IMR-90 (cell line): ENCODE measurements around the gene CLP1. TPM values are rescaled to one million over a fixed set of nuclear protein-coding genes. Genes with fewer than 3 reads are reported as not detected.

Source experiments
- ATAC-seq: fragments of 200-7000 bp; cut with Tn5 transposase; 2 replicates; pipeline ENCODE4 v1.9.1; 2020; ENCODE audit warnings: low read depth, mild to moderate bottlenecking, moderate library complexity
- BruUV-seq: library from RNA; stranded (reverse); fragments of 400-500 nt; replicated peaks from 2 replicates; lab custom pipeline; 2021; lab: Mats Ljungman, UMichigan
- CTCF ChIA-PET: fragments of 300-600 bp; formaldehyde crosslinking; extraction: SDS; loops from one replicate; lab custom pipeline; 2021; ENCODE audit warnings: antibody characterized with exemption; lab: Yijun Ruan, JAX
- POLR2A ChIA-PET: fragments of 300-600 bp; sonication (Branson Sonifier 250); formaldehyde crosslinking; loops from one replicate; lab custom pipeline; 2022; ENCODE audit warnings: antibody characterized with exemption; ENCODE audit not compliant: unreplicated experiment; lab: Charles Lee
- DNase-seq: peaks from one replicate; pipeline ENCODE4 v3.0.0; 2013
- H2AFZ ChIP-seq: replicated peaks from 2 replicates; pipeline ENCODE3; 2013; ENCODE audit warnings: low read length, mild to moderate bottlenecking; ENCODE audit not compliant: poor library complexity
- H2AK5ac ChIP-seq: 2 replicates; pipeline ENCODE4 v1.6.1; 2013; ENCODE audit warnings: low read depth, low read length, inconsistent platforms
- H2AK9ac ChIP-seq: replicated peaks from 2 replicates; pipeline ENCODE3; 2013; ENCODE audit warnings: mild to moderate bottlenecking, low read depth, low read length, moderate library complexity; ENCODE audit not compliant: poor library complexity
- H2BK120ac ChIP-seq: 2 replicates; pipeline ENCODE4 v1.6.1; 2013; ENCODE audit warnings: low read depth, low read length, inconsistent platforms
- H2BK15ac ChIP-seq: 3 replicates; pipeline ENCODE4 v1.6.1; 2013; ENCODE audit warnings: low read depth, low read length, inconsistent platforms
- H2BK20ac ChIP-seq: 2 replicates; pipeline ENCODE4 v1.6.1; 2013; ENCODE audit warnings: low read depth, mild to moderate bottlenecking, inconsistent platforms, low read length, moderate library complexity
- H2BK5ac ChIP-seq: 2 replicates; pipeline ENCODE4 v1.6.1; 2013; ENCODE audit warnings: mild to moderate bottlenecking, low read depth, low read length, inconsistent platforms; ENCODE audit not compliant: poor library complexity, severe bottlenecking
- H3K14ac ChIP-seq: replicated peaks from 2 replicates; pipeline ENCODE4 v1.6.1; 2013; ENCODE audit warnings: low read depth, low read length, inconsistent platforms
- H3K18ac ChIP-seq: 2 replicates; pipeline ENCODE4 v1.6.1; 2013; ENCODE audit warnings: low read depth, low read length, control low read depth
- H3K23ac ChIP-seq: 2 replicates; pipeline ENCODE4 v1.6.1; 2013; ENCODE audit warnings: low read depth, low read length, inconsistent platforms
- H3K27ac ChIP-seq: 2 replicates; pipeline ENCODE4 v1.5.1; 2013; ENCODE audit warnings: mild to moderate bottlenecking, control low read depth, low read length; ENCODE audit not compliant: insufficient read depth
- H3K27me3 ChIP-seq: 2 replicates; pipeline ENCODE4 v1.6.1; 2013; ENCODE audit warnings: low read length; ENCODE audit not compliant: control insufficient read depth, insufficient read depth
- H3K36me3 ChIP-seq: 2 replicates; pipeline ENCODE4 v1.6.1; 2013; ENCODE audit warnings: low read length, mixed read lengths; ENCODE audit not compliant: control insufficient read depth, insufficient read depth
- H3K4ac ChIP-seq: 2 replicates; pipeline ENCODE4 v1.6.1; 2013; ENCODE audit warnings: low read depth, low read length, inconsistent platforms
- H3K4me1 ChIP-seq: 2 replicates; pipeline ENCODE4 v1.6.1; 2013; ENCODE audit warnings: low read length, mixed read lengths; ENCODE audit not compliant: control insufficient read depth, insufficient read depth
- H3K4me2 ChIP-seq: 2 replicates; pipeline ENCODE4 v1.6.1; 2013; ENCODE audit warnings: low read depth, mild to moderate bottlenecking, control low read depth, low read length, moderate library complexity
- H3K4me3 ChIP-seq: 2 replicates; pipeline ENCODE4 v1.5.1; 2013; ENCODE audit warnings: low read depth, mild to moderate bottlenecking, control low read depth, low read length, moderate library complexity; ENCODE audit not compliant: insufficient read depth
- H3K56ac ChIP-seq: 2 replicates; pipeline ENCODE4 v1.6.1; 2013; ENCODE audit warnings: low read length, inconsistent platforms; ENCODE audit not compliant: insufficient read depth; ENCODE audit errors: extremely low read depth
- H3K79me1 ChIP-seq, 2 experiments: 2 replicates each; pipeline ENCODE4 v1.6.1; 2013; ENCODE audit warnings: low read length in 2 of 2, inconsistent platforms in 1 of 2, low read depth in 1 of 2
- H3K9ac ChIP-seq: 2 replicates; pipeline ENCODE4 v1.6.1; 2013; ENCODE audit warnings: low read depth, low read length, control low read depth
- H3K9me1 ChIP-seq: 2 replicates; pipeline ENCODE4 v1.6.1; 2013; ENCODE audit warnings: low read length, inconsistent platforms; ENCODE audit not compliant: insufficient read depth
- H3K9me3 ChIP-seq: 2 replicates; pipeline ENCODE4 v1.6.1; 2013; ENCODE audit warnings: low read length; ENCODE audit not compliant: control insufficient read depth, insufficient read depth
- H4K20me1 ChIP-seq: 2 replicates; pipeline ENCODE4 v1.6.1; 2013; ENCODE audit warnings: low read length, inconsistent platforms; ENCODE audit not compliant: insufficient read depth
- H4K5ac ChIP-seq: 2 replicates; pipeline ENCODE4 v1.6.1; 2013; ENCODE audit warnings: mild to moderate bottlenecking, low read depth, low read length, control low read depth
- H4K8ac ChIP-seq, 2 experiments: 2 replicates each; pipeline ENCODE4 v1.6.1; 2013; ENCODE audit warnings: low read depth in 2 of 2, low read length in 2 of 2, control low read depth in 1 of 2, inconsistent platforms in 1 of 2
- H4K91ac ChIP-seq: 2 replicates; pipeline ENCODE4 v1.6.1; 2013; ENCODE audit warnings: low read depth, low read length, inconsistent platforms; ENCODE audit not compliant: insufficient read depth
- CEBPB ChIP-seq: IDR thresholded peaks from 2 replicates; pipeline ENCODE4 v1.6.1; 2012; ENCODE audit warnings: low read depth, low read length, improper control_type of control experiment
- CHD1 ChIP-seq: IDR thresholded peaks from 2 replicates; pipeline ENCODE4 v1.6.1; 2012; ENCODE audit warnings: low read depth, low read length, improper control_type of control experiment
- ELK1 ChIP-seq: fragments of 150-350 bp; IDR thresholded peaks from 2 replicates; pipeline ENCODE4 v1.6.1; 2016; ENCODE audit warnings: low read depth, mild to moderate bottlenecking, low read length, moderate library complexity, borderline replicate concordance
- MAFK ChIP-seq: IDR thresholded peaks from 2 replicates; pipeline ENCODE4 v1.6.1; 2012; ENCODE audit warnings: low read depth, low read length, improper control_type of control experiment
- MXI1 ChIP-seq: IDR thresholded peaks from 2 replicates; pipeline ENCODE4 v1.6.1; 2012; ENCODE audit warnings: low read depth, mild to moderate bottlenecking, low read length, moderate library complexity, borderline replicate concordance
- RFX5 ChIP-seq: IDR thresholded peaks from 2 replicates; pipeline ENCODE4 v1.8.0; 2012; ENCODE audit warnings: low read depth, mild to moderate bottlenecking, low read length, moderate library complexity
- USF2 ChIP-seq: fragments of 150-350 bp; IDR thresholded peaks from 2 replicates; pipeline ENCODE4 v1.6.1; 2017; ENCODE audit warnings: mild to moderate bottlenecking, antibody characterized with exemption, low read length, low read depth
- WGBS, 2 experiments: methylation state at CpG; one replicate each; pipeline versions ENCODE4 v1.1.5 to v1.1.7; 2013; ENCODE audit warnings: missing lambda C conversion rate in 2 of 2; ENCODE audit not compliant: insufficient read length in 1 of 2; ENCODE audit errors: extremely low coverage in 2 of 2; 5-methylcytosine and 5-hydroxymethylcytosine counted together
- dilution Hi-C: fragments of 300-500 bp; cut with HindIII; formaldehyde crosslinking; loops from one replicate; pipeline ENCODE4 v1.14.3; 2018; ENCODE audit warnings: low sequenced_read_pairs; ENCODE audit not compliant: unreplicated experiment
- in situ Hi-C: fragments of 300-500 bp; cut with MboI; formaldehyde crosslinking; loops from 3 replicates; pipeline ENCODE4 v1.14.3; 2019; ENCODE audit warnings: low sequenced_read_pairs, inconsistent platforms, mixed read lengths
- intact Hi-C: fragments of 100-400 bp; cut with micrococcal nuclease; formaldehyde crosslinking; loops from 2 replicates; pipeline ENCODE4 v1.10.0; 2022
- polyA plus RNA-seq, 3 experiments: library from polyadenylated mRNA; depleted of rRNA; stranded (reverse); fragments of >200 nt; gene quantifications; 2 replicates each; pipeline ENCODE4 v1.2.3, GENCODE V29; 2012; ENCODE audit warnings: low replicate concordance in 1 of 3
- total RNA-seq: library from RNA; depleted of rRNA; stranded (reverse); fragments of >200 nt; gene quantifications from 2 replicates; pipeline ENCODE4 v1.2.3, GENCODE V29; 2012

CLP1 gene
- total and polyA plus RNA-seq, 2 of the 4 experiments (the other 2 are of a cell fraction), result 16.5 to 24.0 TPM

GRCh38 chr11:57667736-57668433, 10.3 kb downstream of the CLP1 start, which contains the start of gene ZDHHC5 (continued):
- 0 out of 2 replicates have a peak, but pooled peaks have one; percentile 29 for TF ChIP-seq CHD1

GRCh38 chr11:57668434-57668782, 10.8 kb downstream of the CLP1 start:
- Histone ChIP-seq H3K27ac (peak overlapping the region; percentile 94), H3K9me1 (0 out of 2 replicates have a peak, but pooled peaks cover 2% of the 10 kb centered on the region), H3K36me3 (peaks cover 11% of the 10 kb centered on the region), H3K23ac (peak overlapping the region; percentile 88), H3K9ac (peak overlapping the region; percentile 99), H3K4me2 (peak overlapping the region; percentile 84), H4K5ac (peak overlapping the region; percentile 16; the same call in 1 of the 2 replicates), H4K8ac (peak overlapping the region; percentile 44 to 76), H3K4ac (peak overlapping the region; percentile 97), H3K18ac (peak overlapping the region; percentile 54), H2AK5ac (peak overlapping the region; percentile 90), H2AK9ac (peak overlapping the region; percentile 94), H3K14ac (peak overlapping the region; percentile 96), H2AFZ (peak overlapping the region; percentile 92), H3K4me3 (peak overlapping the region; percentile 98), H3K27me3 (no peaks in the 10 kb centered on the region), H3K56ac (peak overlapping the region; percentile 86), H2BK5ac (peak overlapping the region; percentile 73), H3K79me1 (peaks cover 3 to 26% of the 10 kb centered on the region in 2 experiments; a peak in 2 of 4 replicates), H3K4me1 (peaks cover 2% of the 10 kb centered on the region; the same call in 1 of the 2 replicates), H3K9me3 (no peaks in the 10 kb centered on the region), H2BK20ac (no peak overlapping the region), H4K20me1 (peaks cover 12% of the 10 kb centered on the region), H4K91ac (peak overlapping the region; percentile 65), H2BK15ac (no peak overlapping the region), H2BK120ac (peak overlapping the region; percentile 60)
- no TSS peak for BruUV-seq
- intact Hi-C loops, result loop anchor here (5.0 kb wide), 2 partner anchors 649 to 854 kb away; no protein-coding TSS in a partner anchor
- dilution Hi-C loops, result no loop called here
- in situ Hi-C loops, result no loop called here
- ChIA-PET POLR2A (no interaction called here), CTCF (no interaction called here)
- DNase-seq, result no peak
- no peak for ATAC-seq
- no peak for TF ChIP-seq ELK1
- TF ChIP-seq MXI1, result peak; percentile 21; the same call in 1 of the 2 replicates
- no peak for TF ChIP-seq MAFK
- no peak for TF ChIP-seq USF2
- no peak for TF ChIP-seq RFX5
- TF ChIP-seq CEBPB, result no peak
- 0% methylated on average over 16 of the region's 31 CpGs; no CpG with 5 or more reads in 1 of the 2 experiments for WGBS, 2 experiments
